ENCODE measurements around the gene TTC33.

The TTC33 gene

GRCh38 chr5:40477856-40478546 lies 277.8 kb downstream of the TTC33 start:
- ATAC-seq: no peak

DNA sequence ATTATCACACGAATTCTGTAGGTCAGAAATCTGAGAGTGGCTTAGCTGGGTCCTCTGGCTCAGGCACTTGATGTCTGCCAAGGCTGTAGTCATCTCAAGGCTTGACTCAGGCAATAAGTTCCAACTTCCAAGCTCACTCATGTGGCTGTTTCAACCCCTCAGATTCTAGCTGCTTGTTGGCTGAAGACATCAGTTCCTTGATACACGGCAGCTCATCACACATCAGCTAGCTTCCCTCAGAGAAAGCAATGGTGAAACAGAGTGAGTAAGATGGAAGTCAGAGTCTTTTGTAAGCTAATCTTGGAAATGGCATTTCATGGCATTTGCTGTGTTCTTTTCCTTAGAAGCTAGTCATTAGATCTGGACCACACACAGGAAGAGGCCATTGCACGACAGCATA lies 280.2 kb downstream of the TTC33 start:
- ATAC-seq: no peak

GRCh38 chr5:40474250-40474649 lies 281.5 kb downstream of the TTC33 start:
- ATAC-seq: no peak

- no peak for ATAC-seq
Measured at GRCh38 chr5:40465416-40465815, 290.3 kb downstream of the TTC33 start.

DNA sequence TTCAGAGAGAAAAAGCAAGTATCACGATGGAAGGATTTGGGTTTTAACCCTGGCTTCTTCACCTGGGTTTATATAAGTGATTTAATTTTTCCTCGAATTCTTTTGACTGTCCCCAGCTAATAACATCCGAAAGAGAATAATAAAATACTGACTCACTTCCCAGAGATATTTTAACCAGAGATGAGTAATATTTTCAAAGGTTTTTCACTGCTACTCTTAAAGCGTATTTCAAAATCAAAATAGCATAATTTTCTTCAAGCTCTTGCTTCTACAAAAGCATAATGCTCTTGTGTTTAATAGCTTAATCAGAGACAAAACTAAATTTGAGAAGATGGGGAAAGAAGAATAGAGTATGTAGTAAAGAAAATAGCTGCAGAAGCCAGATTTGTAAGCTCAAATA lies 291.2 kb downstream of the TTC33 start:
- no peak for ATAC-seq

All from activated CD4-positive, CD25-positive, alpha-beta regulatory T cell treated with anti-CD3 and anti-CD28 coated beads, Interleukin-2, amount 50 U/mL, for 24 hours (primary cell).